GM12878 (cell line): ENCODE results near the gene GAD2. TPM values are rescaled to one million over a fixed set of nuclear protein-coding genes. Genes with fewer than 3 reads are reported as not detected.
A peak's percentile ranks its signal among the peaks of the same experiment; 100 is the strongest.

ENCODE experiments used
- CHD4 ChIP-seq: fragments of 200-600 bp; sonication (generic); IDR thresholded peaks from 2 replicates; pipeline ENCODE4 v1.6.1; 2016; ENCODE audit warnings: mild to moderate bottlenecking
- polyA plus RNA-seq, 11 experiments: library from polyadenylated mRNA; depleted of rRNA in 4 of 11; unstranded in 6 of 11; stranded (reverse) in 5 of 11; fragments of >200 nt; fragmentation: Nextera tagmentation in 4 of 11; fragmentation: Illumina TruSeq in 1 of 11; extraction: Ambion mirVana in 4 of 11; extraction: Trizol in 1 of 11; gene quantifications; 1 replicate in 1 of 11; 2 replicates in 10 of 11; pipeline versions ENCODE4 v1.2.1 to v1.2.3, GENCODE V29; 2011 to 2016; ENCODE audit warnings: inconsistent platforms in 2 of 11, missing spikeins in 2 of 11, low read depth in 1 of 11
- total RNA-seq, 4 experiments: library from RNA; depleted of rRNA in 3 of 4; stranded (reverse); fragments of >200 nt in 3 of 4; fragmentation: Illumina TruSeq in 1 of 4; extraction: Trizol in 1 of 4; gene quantifications; 2 replicates each; pipeline versions ENCODE4 v1.2.1 to v1.2.3, GENCODE V29; 2013 to 2021
- TF ChIP-seq, protein P1 (sequence below), 3 experiments: IDR thresholded peaks in 2 of 3; conservative IDR thresholded peaks in 1 of 3; 2 replicates each; pipeline ENCODE4 v1.5.1; 2011; ENCODE audit warnings: low read depth in 3 of 3, low read length in 3 of 3, mild to moderate bottlenecking in 3 of 3, control low read depth in 2 of 3, moderate library complexity in 2 of 3, inconsistent platforms in 1 of 3, mixed read lengths in 1 of 3; ENCODE audit not compliant: control insufficient read depth in 2 of 3, insufficient read depth in 1 of 3; ENCODE audit errors: extremely low read depth in 1 of 3
- TF ChIP-seq, protein P2 (sequence below): IDR thresholded peaks from 2 replicates; pipeline ENCODE4 v1.6.1; 2012; ENCODE audit warnings: mild to moderate bottlenecking, low read depth, low read length
- TF ChIP-seq, protein P3 (sequence below): IDR thresholded peaks from 2 replicates; pipeline ENCODE4 v1.6.1; 2012; ENCODE audit warnings: low read depth, low read length, improper control_type of control experiment

Gene GAD2
- total and polyA plus RNA-seq, 10 of the 15 experiments (the other 5 are each of a cell fraction or from before 2014, with no cell fraction given), result not detected

DNA sequence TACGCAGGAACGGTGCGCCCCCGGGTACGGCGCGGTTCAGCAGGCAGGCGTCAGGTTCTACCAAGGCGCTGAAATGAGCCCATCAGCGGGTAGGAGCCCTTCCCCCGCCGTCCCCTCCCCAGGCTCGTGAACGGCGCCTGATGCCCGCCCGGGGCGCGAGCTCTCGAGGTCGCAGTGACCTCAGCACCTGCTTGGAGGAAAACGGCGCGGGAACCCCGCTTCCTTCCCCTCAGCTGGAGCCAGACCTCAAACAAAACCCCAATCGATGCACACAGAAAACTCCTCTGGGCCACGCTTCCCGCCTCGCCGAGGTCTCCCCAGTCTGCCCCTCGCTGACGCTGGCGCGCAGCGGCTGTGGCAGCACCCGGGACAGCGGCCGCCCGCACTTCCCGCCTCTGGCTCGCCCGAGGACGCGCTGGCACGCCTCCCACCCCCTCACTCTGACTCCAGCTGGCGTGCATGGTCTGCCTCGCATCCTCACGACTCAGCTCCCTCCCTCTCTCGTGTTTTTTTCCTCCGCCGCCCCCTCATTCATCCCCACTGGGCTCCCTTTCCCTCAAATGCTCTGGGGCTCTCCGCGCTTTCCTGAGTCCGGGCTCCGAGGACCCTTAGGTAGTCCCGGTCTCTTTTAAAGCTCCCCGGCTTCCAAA lies 514 bp upstream of the GAD2 start (continued):
- TF ChIP-seq, protein P1, sequence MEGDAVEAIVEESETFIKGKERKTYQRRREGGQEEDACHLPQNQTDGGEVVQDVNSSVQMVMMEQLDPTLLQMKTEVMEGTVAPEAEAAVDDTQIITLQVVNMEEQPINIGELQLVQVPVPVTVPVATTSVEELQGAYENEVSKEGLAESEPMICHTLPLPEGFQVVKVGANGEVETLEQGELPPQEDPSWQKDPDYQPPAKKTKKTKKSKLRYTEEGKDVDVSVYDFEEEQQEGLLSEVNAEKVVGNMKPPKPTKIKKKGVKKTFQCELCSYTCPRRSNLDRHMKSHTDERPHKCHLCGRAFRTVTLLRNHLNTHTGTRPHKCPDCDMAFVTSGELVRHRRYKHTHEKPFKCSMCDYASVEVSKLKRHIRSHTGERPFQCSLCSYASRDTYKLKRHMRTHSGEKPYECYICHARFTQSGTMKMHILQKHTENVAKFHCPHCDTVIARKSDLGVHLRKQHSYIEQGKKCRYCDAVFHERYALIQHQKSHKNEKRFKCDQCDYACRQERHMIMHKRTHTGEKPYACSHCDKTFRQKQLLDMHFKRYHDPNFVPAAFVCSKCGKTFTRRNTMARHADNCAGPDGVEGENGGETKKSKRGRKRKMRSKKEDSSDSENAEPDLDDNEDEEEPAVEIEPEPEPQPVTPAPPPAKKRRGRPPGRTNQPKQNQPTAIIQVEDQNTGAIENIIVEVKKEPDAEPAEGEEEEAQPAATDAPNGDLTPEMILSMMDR (IDR thresholded peaks at IDR 0.05 in 2 of 3, conservative IDR thresholded peaks at IDR 0.05 in 1 of 3; ENCODE audit: control insufficient read depth in 2 of 3, extremely low read depth in 1 of 3, insufficient read depth in 1 of 3, low read depth in 3 of 3, low read length in 3 of 3), result no peak
- TF ChIP-seq CHD4, result no peak
- TF ChIP-seq, protein P2, sequence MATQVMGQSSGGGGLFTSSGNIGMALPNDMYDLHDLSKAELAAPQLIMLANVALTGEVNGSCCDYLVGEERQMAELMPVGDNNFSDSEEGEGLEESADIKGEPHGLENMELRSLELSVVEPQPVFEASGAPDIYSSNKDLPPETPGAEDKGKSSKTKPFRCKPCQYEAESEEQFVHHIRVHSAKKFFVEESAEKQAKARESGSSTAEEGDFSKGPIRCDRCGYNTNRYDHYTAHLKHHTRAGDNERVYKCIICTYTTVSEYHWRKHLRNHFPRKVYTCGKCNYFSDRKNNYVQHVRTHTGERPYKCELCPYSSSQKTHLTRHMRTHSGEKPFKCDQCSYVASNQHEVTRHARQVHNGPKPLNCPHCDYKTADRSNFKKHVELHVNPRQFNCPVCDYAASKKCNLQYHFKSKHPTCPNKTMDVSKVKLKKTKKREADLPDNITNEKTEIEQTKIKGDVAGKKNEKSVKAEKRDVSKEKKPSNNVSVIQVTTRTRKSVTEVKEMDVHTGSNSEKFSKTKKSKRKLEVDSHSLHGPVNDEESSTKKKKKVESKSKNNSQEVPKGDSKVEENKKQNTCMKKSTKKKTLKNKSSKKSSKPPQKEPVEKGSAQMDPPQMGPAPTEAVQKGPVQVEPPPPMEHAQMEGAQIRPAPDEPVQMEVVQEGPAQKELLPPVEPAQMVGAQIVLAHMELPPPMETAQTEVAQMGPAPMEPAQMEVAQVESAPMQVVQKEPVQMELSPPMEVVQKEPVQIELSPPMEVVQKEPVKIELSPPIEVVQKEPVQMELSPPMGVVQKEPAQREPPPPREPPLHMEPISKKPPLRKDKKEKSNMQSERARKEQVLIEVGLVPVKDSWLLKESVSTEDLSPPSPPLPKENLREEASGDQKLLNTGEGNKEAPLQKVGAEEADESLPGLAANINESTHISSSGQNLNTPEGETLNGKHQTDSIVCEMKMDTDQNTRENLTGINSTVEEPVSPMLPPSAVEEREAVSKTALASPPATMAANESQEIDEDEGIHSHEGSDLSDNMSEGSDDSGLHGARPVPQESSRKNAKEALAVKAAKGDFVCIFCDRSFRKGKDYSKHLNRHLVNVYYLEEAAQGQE, result peak; percentile 72; the same call in 1 of the 2 replicates
- TF ChIP-seq, protein P3, sequence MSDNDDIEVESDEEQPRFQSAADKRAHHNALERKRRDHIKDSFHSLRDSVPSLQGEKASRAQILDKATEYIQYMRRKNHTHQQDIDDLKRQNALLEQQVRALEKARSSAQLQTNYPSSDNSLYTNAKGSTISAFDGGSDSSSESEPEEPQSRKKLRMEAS, result no peak
